Measurements from ENCODE around the gene PTPRN2.

PTPRN2 gene

DNA sequence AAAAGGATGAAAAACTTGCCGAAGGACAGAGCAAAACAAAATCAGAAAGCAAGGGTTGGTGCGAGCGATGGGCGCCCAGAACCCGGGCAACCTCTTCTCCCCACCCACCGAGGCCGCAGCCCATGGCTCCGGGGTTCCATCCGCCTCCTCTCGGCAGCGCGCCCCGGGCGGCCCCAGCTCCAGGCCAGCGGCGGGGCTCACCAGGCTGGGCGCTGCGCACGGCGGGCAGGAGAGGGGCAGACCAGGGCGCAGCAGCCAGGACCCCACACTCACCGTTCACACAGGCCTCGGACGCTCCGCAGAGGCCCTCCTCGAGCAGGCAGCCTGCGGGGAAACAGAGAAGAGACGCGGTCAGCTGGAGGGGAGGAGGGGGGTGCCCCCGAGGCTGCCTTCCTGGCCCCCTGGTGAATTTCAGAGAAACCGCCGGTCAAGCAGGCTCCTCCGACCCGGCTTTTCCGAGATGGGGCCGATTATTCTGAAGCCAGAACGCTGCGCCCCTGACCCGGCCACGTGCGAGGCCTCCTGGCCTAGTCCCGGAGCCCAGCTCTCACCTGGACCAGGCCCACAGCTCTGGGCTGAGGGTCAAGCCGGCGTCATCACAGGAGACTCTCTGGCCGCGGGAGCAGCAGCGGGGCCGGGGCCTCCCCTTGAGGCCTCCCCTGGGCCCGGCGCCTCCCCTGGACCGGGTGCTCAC is 98.0 kb downstream of the PTPRN2 start:
- H3K36me3 ChIP-seq (ENCODE audit: insufficient read depth, low read length) = no peaks in the 10 kb centered on the region
- no peak overlapping the region for H3K4me3 ChIP-seq (ENCODE audit: low read depth in 1 of 2, low read length in 2 of 2)
- no peak overlapping the region for H3K9ac ChIP-seq (ENCODE audit: low read length)
- no peaks in the 10 kb centered on the region for H3K27me3 ChIP-seq (ENCODE audit: control insufficient read depth in 1 of 2, insufficient read depth in 2 of 2, low read length in 2 of 2)
- no peak overlapping the region for H3K27ac ChIP-seq (ENCODE audit: low read depth, low read length)
- no peaks in the 10 kb centered on the region for H3K4me1 ChIP-seq (ENCODE audit: insufficient read depth, low read length)
- no peaks in the 10 kb centered on the region for H3K9me3 ChIP-seq (ENCODE audit: low read length)

DNA sequence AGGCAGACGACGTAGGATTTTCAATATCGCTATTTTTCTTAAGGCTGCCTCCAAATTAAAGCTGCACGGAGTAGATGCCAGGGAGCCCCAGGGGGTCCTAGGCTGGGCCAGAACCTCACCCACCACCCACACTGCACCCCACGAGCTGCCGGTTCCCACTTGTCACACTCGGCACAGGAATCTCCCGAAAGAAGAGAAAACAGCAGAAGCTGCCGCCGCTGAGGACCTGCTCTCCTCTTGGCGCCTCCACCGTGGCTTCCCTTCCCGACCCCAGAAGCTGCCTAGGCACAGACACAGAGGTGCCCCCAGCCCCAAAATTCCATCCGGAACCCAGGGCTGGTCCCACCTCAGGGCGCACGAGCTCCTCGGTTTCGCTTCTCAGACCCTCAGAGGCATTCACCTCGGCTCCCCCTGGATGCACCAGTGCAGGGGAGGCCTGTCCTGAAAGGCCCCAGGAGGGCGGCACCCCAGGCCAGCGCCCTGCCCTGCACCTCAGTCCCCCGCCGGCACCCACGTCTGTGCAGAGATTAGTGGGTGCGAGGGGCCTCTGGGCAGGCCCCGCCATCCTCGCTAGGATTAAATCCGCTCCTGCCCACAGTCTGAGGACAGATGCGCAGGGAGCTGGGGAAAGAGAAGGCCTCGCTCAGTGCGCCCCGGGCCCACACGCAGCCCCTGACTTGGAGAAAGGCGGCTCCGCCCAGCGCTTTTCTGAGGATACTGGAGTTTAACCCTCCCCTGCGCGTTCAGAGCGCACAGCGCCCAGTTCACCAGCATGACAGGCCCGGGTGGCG is 99.2 kb downstream of the PTPRN2 start:
- no peak overlapping the region for H3K4me3 ChIP-seq (ENCODE audit: low read depth in 1 of 2, low read length in 2 of 2)
- no peak overlapping the region for H3K27ac ChIP-seq (ENCODE audit: low read depth, low read length)
- no peaks in the 10 kb centered on the region for H3K9me3 ChIP-seq (ENCODE audit: low read length)
- H3K9ac ChIP-seq (ENCODE audit: low read length) = no peak overlapping the region
- no peaks in the 10 kb centered on the region for H3K4me1 ChIP-seq (ENCODE audit: insufficient read depth, low read length)
- no peaks in the 10 kb centered on the region for H3K27me3 ChIP-seq (ENCODE audit: control insufficient read depth in 1 of 2, insufficient read depth in 2 of 2, low read length in 2 of 2)
- H3K36me3 ChIP-seq (ENCODE audit: insufficient read depth, low read length) = no peaks in the 10 kb centered on the region

DNA sequence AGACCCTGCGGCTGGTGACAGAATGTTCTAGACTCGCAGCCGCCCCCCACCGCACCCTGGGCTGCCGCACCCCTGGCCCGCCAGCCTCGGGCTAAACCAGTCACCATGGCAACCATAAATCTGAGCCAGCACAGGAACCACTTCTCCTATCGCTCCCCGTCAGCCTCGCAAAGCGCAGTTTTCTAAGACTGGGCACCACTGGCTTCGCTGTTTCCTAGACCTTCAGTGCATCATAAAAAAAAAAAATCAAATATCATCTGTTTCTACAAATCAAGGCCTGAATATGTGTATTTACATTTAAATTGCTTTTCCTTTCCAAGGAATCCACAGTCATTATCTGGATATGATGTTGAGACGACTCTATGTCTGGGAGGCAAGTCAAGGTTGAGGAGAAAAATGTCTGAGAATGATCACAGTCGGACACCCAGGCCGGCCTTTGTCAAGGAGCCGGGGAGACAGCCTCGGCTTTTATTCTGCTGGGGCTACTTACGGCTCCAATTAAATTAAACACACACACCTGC is 99.9 kb downstream of the PTPRN2 start:
- Histone ChIP-seq H3K27me3 (ENCODE audit: control insufficient read depth in 1 of 2, insufficient read depth in 2 of 2, low read length in 2 of 2) (no peaks in the 10 kb centered on the region), H3K27ac (ENCODE audit: low read depth, low read length) (no peak overlapping the region), H3K9ac (ENCODE audit: low read length) (no peak overlapping the region), H3K4me1 (ENCODE audit: insufficient read depth, low read length) (no peaks in the 10 kb centered on the region), H3K36me3 (ENCODE audit: insufficient read depth, low read length) (no peaks in the 10 kb centered on the region), H3K4me3 (ENCODE audit: low read depth in 1 of 2, low read length in 2 of 2) (no peak overlapping the region), H3K9me3 (ENCODE audit: low read length) (no peaks in the 10 kb centered on the region)

DNA sequence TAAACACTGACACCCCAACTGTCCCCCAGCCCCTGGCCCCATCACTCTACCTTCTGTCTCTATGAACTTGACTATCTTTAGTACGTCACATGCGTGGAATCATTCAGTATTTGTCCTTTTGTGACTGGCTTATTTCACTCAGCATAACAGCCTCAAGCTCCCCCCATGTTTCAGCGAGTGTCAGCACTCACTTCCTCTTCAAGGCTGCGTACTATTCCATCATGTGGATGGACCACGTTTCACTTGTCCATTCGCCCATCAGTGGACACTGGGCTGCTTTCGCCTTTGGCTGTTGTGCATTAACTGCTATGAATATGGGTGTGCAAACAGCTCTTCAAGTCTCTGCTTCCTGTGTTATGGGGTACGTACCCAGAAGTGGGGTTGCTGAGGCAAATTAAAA is 100.7 kb downstream of the PTPRN2 start:
- Histone ChIP-seq H3K9ac (ENCODE audit: low read length) (no peak overlapping the region), H3K27me3 (ENCODE audit: control insufficient read depth in 1 of 2, insufficient read depth in 2 of 2, low read length in 2 of 2) (no peaks in the 10 kb centered on the region), H3K36me3 (ENCODE audit: insufficient read depth, low read length) (no peaks in the 10 kb centered on the region)

DNA sequence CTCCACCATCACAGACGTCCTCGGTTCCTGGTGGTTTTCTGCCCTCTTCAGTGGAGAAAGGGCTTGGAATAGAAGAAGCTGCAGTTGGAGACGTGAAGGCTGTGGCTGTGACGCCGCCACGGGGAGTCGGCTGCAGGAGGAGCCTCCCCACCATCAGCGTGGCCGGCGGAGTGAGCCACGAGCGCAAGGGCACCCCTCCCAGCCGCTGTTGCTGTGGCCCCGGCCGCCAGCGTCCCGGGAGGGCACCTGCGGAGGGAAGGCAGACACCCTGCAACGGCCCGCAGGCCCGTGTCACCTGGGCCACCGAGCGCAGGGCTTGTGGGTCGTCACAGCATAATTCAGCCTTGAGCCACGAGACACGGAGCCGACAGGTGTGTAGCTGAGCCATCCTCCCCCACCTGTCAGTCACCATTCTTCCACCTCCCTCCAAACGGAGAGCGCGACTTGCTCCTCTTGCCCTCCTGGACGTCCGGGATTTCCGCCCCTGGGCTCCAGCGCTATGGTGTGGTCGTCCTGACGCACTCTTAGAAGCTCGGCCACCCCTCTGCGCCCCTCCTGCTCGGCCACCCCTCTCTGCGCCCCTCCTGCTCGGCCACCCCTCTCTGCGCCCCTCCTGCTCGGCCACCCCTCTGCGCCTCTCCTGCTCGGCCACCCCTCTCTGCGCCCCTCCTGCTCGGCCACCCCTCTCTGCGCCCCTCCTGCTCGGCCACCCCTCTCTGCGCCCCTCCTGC is 102.7 kb downstream of the PTPRN2 start:
- Histone ChIP-seq H3K9ac (ENCODE audit: low read length) (no peak overlapping the region), H3K4me1 (ENCODE audit: insufficient read depth, low read length) (no peaks in the 10 kb centered on the region), H3K9me3 (ENCODE audit: low read length) (no peaks in the 10 kb centered on the region), H3K27me3 (ENCODE audit: control insufficient read depth in 1 of 2, insufficient read depth in 2 of 2, low read length in 2 of 2) (no peaks in the 10 kb centered on the region), H3K27ac (ENCODE audit: low read depth, low read length) (no peak overlapping the region), H3K36me3 (ENCODE audit: insufficient read depth, low read length) (no peaks in the 10 kb centered on the region), H3K4me3 (ENCODE audit: low read depth in 1 of 2, low read length in 2 of 2) (no peak overlapping the region)

More for the DNA sequence above, 100.7 kb downstream of the PTPRN2 start:
- H3K4me3 ChIP-seq (ENCODE audit: low read depth in 1 of 2, low read length in 2 of 2) = no peak overlapping the region
- no peaks in the 10 kb centered on the region for H3K4me1 ChIP-seq (ENCODE audit: insufficient read depth, low read length)
- no peaks in the 10 kb centered on the region for H3K9me3 ChIP-seq (ENCODE audit: low read length)
- no peak overlapping the region for H3K27ac ChIP-seq (ENCODE audit: low read depth, low read length)

DNA sequence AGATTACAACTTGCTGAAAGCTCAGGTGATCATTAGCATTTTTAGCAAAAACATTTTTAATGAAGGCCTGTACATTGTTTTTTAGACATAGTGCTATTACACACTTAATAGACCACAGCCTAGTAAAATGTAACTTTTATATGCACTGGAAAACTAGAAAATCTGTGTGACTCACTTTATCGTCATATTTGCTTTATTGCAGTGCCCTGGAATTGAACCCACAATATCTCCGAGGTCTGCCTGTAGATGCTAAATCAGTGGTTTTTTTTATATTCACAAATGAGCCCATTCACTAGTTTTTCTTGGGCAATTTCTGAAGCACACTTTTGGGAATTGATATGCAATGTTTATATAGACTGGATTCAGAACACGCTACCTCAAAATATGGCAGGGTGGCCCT is 105.1 kb downstream of the PTPRN2 start:
- Histone ChIP-seq H3K4me3 (ENCODE audit: low read depth in 1 of 2, low read length in 2 of 2) (no peak overlapping the region), H3K36me3 (ENCODE audit: insufficient read depth, low read length) (no peaks in the 10 kb centered on the region), H3K4me1 (ENCODE audit: insufficient read depth, low read length) (peaks cover 7% of the 10 kb centered on the region), H3K27ac (ENCODE audit: low read depth, low read length) (no peak overlapping the region), H3K9ac (ENCODE audit: low read length) (no peak overlapping the region), H3K9me3 (ENCODE audit: low read length) (no peaks in the 10 kb centered on the region), H3K27me3 (ENCODE audit: control insufficient read depth in 1 of 2, insufficient read depth in 2 of 2, low read length in 2 of 2) (no peaks in the 10 kb centered on the region)

DNA sequence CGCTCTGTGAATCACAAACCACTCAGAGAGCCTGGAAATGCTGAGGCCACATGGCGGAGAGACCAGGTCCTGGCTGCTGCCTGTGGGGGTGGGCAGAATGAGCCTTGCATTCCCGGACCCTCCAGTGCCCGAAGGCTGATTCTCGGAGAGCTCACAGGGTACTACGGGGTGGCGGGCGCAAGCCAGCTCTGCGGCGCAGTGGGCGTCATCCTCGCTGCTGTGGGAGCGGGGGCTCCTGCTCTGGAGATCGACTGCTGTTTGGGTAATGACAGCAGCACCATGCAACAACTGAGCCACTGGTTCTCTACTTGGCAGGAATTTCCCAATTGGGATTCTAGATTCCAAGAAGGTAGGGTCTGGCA is 108.0 kb downstream of the PTPRN2 start:
- H3K27me3 ChIP-seq (ENCODE audit: control insufficient read depth in 1 of 2, insufficient read depth in 2 of 2, low read length in 2 of 2) = no peaks in the 10 kb centered on the region
- peaks cover 7% of the 10 kb centered on the region for H3K4me1 ChIP-seq (ENCODE audit: insufficient read depth, low read length)
- H3K36me3 ChIP-seq (ENCODE audit: insufficient read depth, low read length) = no peaks in the 10 kb centered on the region
- no peak overlapping the region for H3K9ac ChIP-seq (ENCODE audit: low read length)
- H3K9me3 ChIP-seq (ENCODE audit: low read length) = no peaks in the 10 kb centered on the region
- no peak overlapping the region for H3K27ac ChIP-seq (ENCODE audit: low read depth, low read length)
- no peak overlapping the region for H3K4me3 ChIP-seq (ENCODE audit: low read depth in 1 of 2, low read length in 2 of 2)

DNA sequence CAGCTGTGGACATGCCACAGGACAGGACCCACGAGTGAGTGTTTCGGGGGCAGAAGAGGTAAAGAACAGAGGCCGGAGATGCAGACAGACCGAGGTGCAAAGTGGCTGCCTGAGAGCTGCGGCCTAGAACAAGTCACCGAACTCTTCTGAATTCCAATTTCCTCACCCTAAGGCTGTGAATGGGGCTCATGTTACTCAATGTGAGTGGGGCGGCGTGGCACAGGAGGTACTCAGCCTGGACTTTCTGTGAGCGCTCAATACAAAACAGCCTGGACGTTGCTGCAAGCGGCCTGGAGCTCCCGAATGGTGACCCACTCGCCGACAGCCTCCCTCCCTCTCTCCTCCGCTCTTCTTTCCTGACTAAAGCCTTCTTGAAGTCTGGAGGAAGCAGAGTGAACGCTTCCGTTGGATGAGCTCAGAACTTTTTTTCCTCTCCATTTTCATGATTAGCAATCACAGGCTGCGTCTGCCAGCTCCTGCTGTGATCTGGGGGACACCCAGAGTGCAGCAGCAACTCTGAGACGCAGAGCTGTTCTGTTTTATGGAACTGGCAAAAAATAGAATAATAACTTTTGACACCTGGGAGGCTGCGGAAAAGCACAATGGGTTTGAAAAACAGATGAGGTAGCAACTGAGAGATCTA is 108.5 kb downstream of the PTPRN2 start:
- no peak overlapping the region for H3K4me3 ChIP-seq (ENCODE audit: low read depth in 1 of 2, low read length in 2 of 2)
- no peak overlapping the region for H3K27ac ChIP-seq (ENCODE audit: low read depth, low read length)
- no peaks in the 10 kb centered on the region for H3K27me3 ChIP-seq (ENCODE audit: control insufficient read depth in 1 of 2, insufficient read depth in 2 of 2, low read length in 2 of 2)
- H3K4me1 ChIP-seq (ENCODE audit: insufficient read depth, low read length) = peaks cover 7% of the 10 kb centered on the region
- no peak overlapping the region for H3K9ac ChIP-seq (ENCODE audit: low read length)
- no peaks in the 10 kb centered on the region for H3K36me3 ChIP-seq (ENCODE audit: insufficient read depth, low read length)
- H3K9me3 ChIP-seq (ENCODE audit: low read length) = no peaks in the 10 kb centered on the region

DNA sequence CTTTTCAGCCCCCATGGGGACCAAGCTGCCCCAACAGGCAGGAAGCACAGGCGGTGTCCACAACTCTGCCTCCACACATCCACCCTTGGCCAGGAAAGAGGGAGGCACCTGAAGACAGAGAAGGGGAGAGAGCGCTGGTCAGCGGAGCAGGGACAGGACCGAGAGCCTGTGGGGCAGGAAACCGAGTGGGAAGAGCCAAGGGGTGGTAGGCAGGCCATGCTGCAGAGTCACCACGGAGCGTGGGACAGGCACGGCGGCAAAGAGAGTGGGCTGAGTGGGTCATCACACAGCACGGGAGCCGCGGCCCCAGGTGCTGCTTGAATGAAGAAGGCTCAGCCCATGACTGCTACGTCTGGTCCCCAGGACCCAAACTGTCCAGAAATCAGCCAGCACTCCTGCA is 109.8 kb downstream of the PTPRN2 start:
- Histone ChIP-seq H3K4me3 (ENCODE audit: low read depth in 1 of 2, low read length in 2 of 2) (no peak overlapping the region), H3K27me3 (ENCODE audit: control insufficient read depth in 1 of 2, insufficient read depth in 2 of 2, low read length in 2 of 2) (no peaks in the 10 kb centered on the region), H3K4me1 (ENCODE audit: insufficient read depth, low read length) (peaks cover 15% of the 10 kb centered on the region), H3K9me3 (ENCODE audit: low read length) (no peaks in the 10 kb centered on the region), H3K36me3 (ENCODE audit: insufficient read depth, low read length) (no peaks in the 10 kb centered on the region), H3K27ac (ENCODE audit: low read depth, low read length) (no peak overlapping the region), H3K9ac (ENCODE audit: low read length) (no peak overlapping the region)

DNA sequence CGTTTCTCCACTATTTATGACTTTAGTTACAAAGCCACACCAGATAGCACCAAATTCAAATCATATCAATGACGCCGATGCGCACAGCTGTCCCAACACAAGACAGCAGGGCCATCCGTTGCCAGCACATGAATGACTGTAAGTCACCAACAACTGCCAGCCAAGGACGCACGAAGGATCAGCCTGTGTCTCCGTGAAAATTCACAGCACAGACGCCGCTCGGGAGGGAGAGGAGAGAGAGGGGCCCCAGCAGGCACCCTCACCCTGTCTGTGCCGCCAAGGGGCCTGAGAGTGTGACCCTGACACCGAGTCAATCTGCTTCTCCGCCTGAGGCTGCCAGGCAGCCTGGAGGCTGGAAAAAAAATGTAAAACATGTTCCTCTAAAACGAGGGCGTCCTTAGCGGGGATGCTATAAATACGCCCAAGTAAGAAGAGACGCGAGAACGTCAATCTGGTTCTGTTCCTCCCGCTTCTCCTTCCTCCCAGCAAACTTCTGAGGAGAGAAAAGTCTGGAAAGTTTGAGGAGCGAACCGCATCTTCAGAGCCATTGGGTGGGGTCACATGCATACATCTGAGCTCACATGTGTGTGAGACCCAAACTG is 111.2 kb downstream of the PTPRN2 start:
- Histone ChIP-seq H3K27ac (ENCODE audit: low read depth, low read length) (no peak overlapping the region), H3K9ac (ENCODE audit: low read length) (no peak overlapping the region), H3K4me1 (ENCODE audit: insufficient read depth, low read length) (peaks cover 18% of the 10 kb centered on the region), H3K9me3 (ENCODE audit: low read length) (no peaks in the 10 kb centered on the region), H3K36me3 (ENCODE audit: insufficient read depth, low read length) (no peaks in the 10 kb centered on the region), H3K27me3 (ENCODE audit: control insufficient read depth in 1 of 2, insufficient read depth in 2 of 2, low read length in 2 of 2) (no peaks in the 10 kb centered on the region), H3K4me3 (ENCODE audit: low read depth in 1 of 2, low read length in 2 of 2) (no peak overlapping the region)

DNA sequence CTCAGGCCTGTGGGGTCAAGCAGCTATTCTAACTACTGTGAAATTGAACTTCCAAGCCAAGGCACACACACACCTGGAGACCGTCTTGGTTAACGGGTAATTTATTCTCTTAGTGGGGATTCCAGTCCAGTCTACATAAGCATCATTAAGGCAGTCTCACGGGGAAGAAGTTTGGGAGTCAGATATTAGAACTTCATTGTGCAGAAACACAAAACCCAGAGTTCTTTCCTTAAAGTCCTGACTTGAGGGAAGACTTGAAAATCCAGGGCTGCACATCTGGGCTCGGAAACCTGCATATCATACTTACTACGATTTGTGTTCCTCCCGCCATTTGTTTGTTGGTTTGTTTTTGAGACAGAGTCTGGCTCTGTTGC is 112.0 kb downstream of the PTPRN2 start:
- Histone ChIP-seq H3K27me3 (ENCODE audit: control insufficient read depth in 1 of 2, insufficient read depth in 2 of 2, low read length in 2 of 2) (no peaks in the 10 kb centered on the region), H3K36me3 (ENCODE audit: insufficient read depth, low read length) (no peaks in the 10 kb centered on the region), H3K9me3 (ENCODE audit: low read length) (no peaks in the 10 kb centered on the region), H3K4me1 (ENCODE audit: insufficient read depth, low read length) (peaks cover 18% of the 10 kb centered on the region), H3K27ac (ENCODE audit: low read depth, low read length) (no peak overlapping the region), H3K9ac (ENCODE audit: low read length) (no peak overlapping the region), H3K4me3 (ENCODE audit: low read depth in 1 of 2, low read length in 2 of 2) (no peak overlapping the region)

Measured in muscle layer of colon (tissue), 2 donors.